GM12878 (cell line): ENCODE data around the gene RAB36. TPM values are rescaled to one million over a fixed set of nuclear protein-coding genes. Genes with fewer than 3 reads are reported as not detected.

Source experiments
- ATAC-seq: fragments of 200-7000 bp; cut with Tn5 transposase; 3 replicates; pipeline ENCODE4 v1.9.1; 2020; ENCODE audit warnings: mild to moderate bottlenecking, moderate library complexity
- BruUV-seq: library from RNA; stranded (reverse); fragments of 400-500 nt; replicated peaks from 2 replicates; lab custom pipeline; 2021; lab: Mats Ljungman, UMichigan
- CTCF ChIA-PET: fragments of 300-600 bp; sonication (Branson Sonifier 250); formaldehyde crosslinking; extraction: SDS; loops from one replicate; lab custom pipeline; 2021; ENCODE audit warnings: inconsistent platforms; lab: Yijun Ruan, JAX
- POLR2A ChIA-PET: fragments of 350-600 bp; formaldehyde crosslinking; extraction: SDS; loops from one replicate; lab custom pipeline; 2021; ENCODE audit warnings: inconsistent platforms; lab: Charles Lee
- RAD21 ChIA-PET: fragments of 300-600 bp; sonication (Branson Sonifier 250); formaldehyde crosslinking; loops from one replicate; lab custom pipeline; 2023; ENCODE audit warnings: antibody characterized with exemption; ENCODE audit not compliant: unreplicated experiment; lab: Charles Lee
- SMC1A ChIA-PET: fragments of 300-600 bp; sonication (Branson Sonifier 250); formaldehyde crosslinking; loops from one replicate; lab custom pipeline; 2023; ENCODE audit not compliant: unreplicated experiment, uncharacterized antibody; lab: Charles Lee
- DNase-seq: peaks from one replicate; pipeline ENCODE4 v3.0.0-alpha.2; 2011; ENCODE audit warnings: low read depth, low spot score
- FAIRE-seq: peaks from 3 replicates; lab custom pipeline; 2011; peaks lifted over from hg19 to GRCh38; lab: Jason Lieb, UNC
- H2AFZ ChIP-seq: 2 replicates; pipeline ENCODE4 v1.6.0; 2011; ENCODE audit warnings: low read depth, low read length, control low read depth; ENCODE audit not compliant: control insufficient read depth
- H3K27ac ChIP-seq: 2 replicates; pipeline ENCODE4 v1.5.1; 2011; ENCODE audit warnings: control low read depth; ENCODE audit not compliant: control insufficient read depth, insufficient read depth
- H3K27me3 ChIP-seq, 2 experiments: replicated peaks in 1 of 2; 2 replicates each; pipeline versions ENCODE4 v1.6.0 to v1.6.1; 2011; ENCODE audit warnings: low read length in 1 of 2; ENCODE audit not compliant: control insufficient read depth in 2 of 2, insufficient read depth in 2 of 2
- H3K36me3 ChIP-seq, 2 experiments: 2 replicates each; pipeline ENCODE4 v1.5.1; 2011; ENCODE audit warnings: low read length in 1 of 2; ENCODE audit not compliant: control insufficient read depth in 2 of 2, insufficient read depth in 2 of 2
- H3K4me1 ChIP-seq: 2 replicates; pipeline ENCODE4 v1.6.1; 2011; ENCODE audit warnings: mild to moderate bottlenecking, low read length, moderate library complexity, mixed read lengths; ENCODE audit not compliant: control insufficient read depth, insufficient read depth
- H3K4me2 ChIP-seq: 2 replicates; pipeline ENCODE4 v1.6.0; 2011; ENCODE audit warnings: control low read depth; ENCODE audit not compliant: control insufficient read depth, insufficient read depth
- H3K4me3 ChIP-seq: fragments of 200-600 bp; sonication (generic); 2 replicates; pipeline ENCODE4 v1.5.1; 2016
- H3K79me2 ChIP-seq: 2 replicates; pipeline ENCODE4 v1.6.0; 2011; ENCODE audit warnings: low read length; ENCODE audit not compliant: control insufficient read depth, insufficient read depth
- H3K9ac ChIP-seq: 2 replicates; pipeline ENCODE4 v1.8.0; 2011; ENCODE audit warnings: low read length, control low read depth, mixed read lengths; ENCODE audit not compliant: control insufficient read depth, insufficient read depth
- H3K9me3 ChIP-seq: replicated peaks from 3 replicates; pipeline ENCODE4 v1.5.1; 2011; ENCODE audit warnings: mild to moderate bottlenecking, low read length; ENCODE audit not compliant: control insufficient read depth, insufficient read depth
- H4K20me1 ChIP-seq: 2 replicates; pipeline ENCODE4 v1.6.0; 2011; ENCODE audit not compliant: control insufficient read depth, insufficient read depth
- ASH2L ChIP-seq: fragments of 300-600, 200-600 bp; sonication (generic); IDR thresholded peaks from 2 replicates; pipeline ENCODE4 v1.6.1; 2017; ENCODE audit warnings: low read depth, mild to moderate bottlenecking, borderline replicate concordance
- HCFC1 ChIP-seq: fragments of 150-350 bp; IDR thresholded peaks from 2 replicates; pipeline ENCODE4 v1.6.1; 2014; ENCODE audit warnings: low read length
- ZNF217 ChIP-seq: fragments of 450-650 bp; IDR thresholded peaks from 2 replicates; pipeline ENCODE4 v1.6.1; 2017; ENCODE audit warnings: antibody characterized with exemption, mild to moderate bottlenecking
- WGBS: methylation state at CpG from one replicate; pipeline ENCODE4 v1.1.6; 2016; ENCODE audit warnings: low lambda C conversion rate; ENCODE audit not compliant: insufficient replicate concordance, insufficient coverage; ENCODE audit errors: missing lambda C conversion rate; 5-methylcytosine and 5-hydroxymethylcytosine counted together
- in situ Hi-C: fragments of 300-500 bp; cut with MboI; formaldehyde crosslinking; loops from 9 replicates; pipeline ENCODE4 v1.14.3; 2018; ENCODE audit warnings: mixed read lengths
- intact Hi-C: fragments of 100-400 bp; cut with micrococcal nuclease; formaldehyde crosslinking; loops from one replicate; pipeline ENCODE4 v1.14.2; 2022; ENCODE audit not compliant: unreplicated experiment
- polyA plus RNA-seq, 11 experiments: library from polyadenylated mRNA; depleted of rRNA in 4 of 11; unstranded in 6 of 11; stranded (reverse) in 5 of 11; fragments of >200 nt; fragmentation: Nextera tagmentation in 4 of 11; fragmentation: Illumina TruSeq in 1 of 11; extraction: Ambion mirVana in 4 of 11; extraction: Trizol in 1 of 11; gene quantifications; 1 replicate in 1 of 11; 2 replicates in 10 of 11; pipeline versions ENCODE4 v1.2.1 to v1.2.3, GENCODE V29; 2011 to 2016; ENCODE audit warnings: inconsistent platforms in 2 of 11, missing spikeins in 2 of 11, low read depth in 1 of 11
- total RNA-seq, 4 experiments: library from RNA; depleted of rRNA in 3 of 4; stranded (reverse); fragments of >200 nt in 3 of 4; fragmentation: Illumina TruSeq in 1 of 4; extraction: Trizol in 1 of 4; gene quantifications; 2 replicates each; pipeline versions ENCODE4 v1.2.1 to v1.2.3, GENCODE V29; 2013 to 2021
- TF ChIP-seq, protein P1 (sequence below): fragments of 150-350 bp; IDR thresholded peaks from 2 replicates; pipeline ENCODE4 v1.6.1; 2016; ENCODE audit warnings: low read depth, low read length
- TF ChIP-seq, protein P2 (sequence below): IDR thresholded peaks from 2 replicates; pipeline ENCODE4 v1.6.1; 2012; ENCODE audit warnings: improper control_type of control experiment, low read depth, low read length; ENCODE audit not compliant: insufficient replicate concordance

The RAB36 gene
- total and polyA plus RNA-seq, 10 of the 15 experiments (the other 5 are each of a cell fraction or from before 2014, with no cell fraction given): 0.31 to 2.7 (median 1.1) TPM

DNA sequence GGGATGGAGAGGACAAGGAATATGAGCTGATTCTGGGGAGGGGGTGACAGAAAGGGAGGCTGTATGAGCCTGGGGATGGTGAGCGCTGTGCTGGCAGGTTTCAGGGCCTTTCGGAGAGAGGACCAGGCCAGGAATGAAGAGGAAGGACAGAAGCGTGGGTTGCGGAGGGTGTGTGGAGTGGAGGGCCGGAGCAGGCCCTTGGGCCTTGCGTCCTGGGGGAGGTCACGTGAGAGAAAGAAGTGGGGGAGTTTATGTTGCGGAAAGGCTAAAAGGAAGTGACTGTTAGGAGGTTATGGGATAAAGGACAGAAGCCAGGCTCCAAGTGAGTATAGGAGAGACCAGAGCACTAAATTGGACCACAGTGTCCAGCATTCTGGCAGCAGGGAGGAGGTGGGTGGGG is 52.6 kb downstream of the RAB36 start (continued):
- TF ChIP-seq, protein P1, sequence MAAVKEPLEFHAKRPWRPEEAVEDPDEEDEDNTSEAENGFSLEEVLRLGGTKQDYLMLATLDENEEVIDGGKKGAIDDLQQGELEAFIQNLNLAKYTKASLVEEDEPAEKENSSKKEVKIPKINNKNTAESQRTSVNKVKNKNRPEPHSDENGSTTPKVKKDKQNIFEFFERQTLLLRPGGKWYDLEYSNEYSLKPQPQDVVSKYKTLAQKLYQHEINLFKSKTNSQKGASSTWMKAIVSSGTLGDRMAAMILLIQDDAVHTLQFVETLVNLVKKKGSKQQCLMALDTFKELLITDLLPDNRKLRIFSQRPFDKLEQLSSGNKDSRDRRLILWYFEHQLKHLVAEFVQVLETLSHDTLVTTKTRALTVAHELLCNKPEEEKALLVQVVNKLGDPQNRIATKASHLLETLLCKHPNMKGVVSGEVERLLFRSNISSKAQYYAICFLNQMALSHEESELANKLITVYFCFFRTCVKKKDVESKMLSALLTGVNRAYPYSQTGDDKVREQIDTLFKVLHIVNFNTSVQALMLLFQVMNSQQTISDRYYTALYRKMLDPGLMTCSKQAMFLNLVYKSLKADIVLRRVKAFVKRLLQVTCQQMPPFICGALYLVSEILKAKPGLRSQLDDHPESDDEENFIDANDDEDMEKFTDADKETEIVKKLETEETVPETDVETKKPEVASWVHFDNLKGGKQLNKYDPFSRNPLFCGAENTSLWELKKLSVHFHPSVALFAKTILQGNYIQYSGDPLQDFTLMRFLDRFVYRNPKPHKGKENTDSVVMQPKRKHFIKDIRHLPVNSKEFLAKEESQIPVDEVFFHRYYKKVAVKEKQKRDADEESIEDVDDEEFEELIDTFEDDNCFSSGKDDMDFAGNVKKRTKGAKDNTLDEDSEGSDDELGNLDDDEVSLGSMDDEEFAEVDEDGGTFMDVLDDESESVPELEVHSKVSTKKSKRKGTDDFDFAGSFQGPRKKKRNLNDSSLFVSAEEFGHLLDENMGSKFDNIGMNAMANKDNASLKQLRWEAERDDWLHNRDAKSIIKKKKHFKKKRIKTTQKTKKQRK: no peak
- no peak for TF ChIP-seq ASH2L
- TF ChIP-seq HCFC1: no peak
- TF ChIP-seq ZNF217: no peak
- TF ChIP-seq, all 136 proteins: peak for 0

DNA sequence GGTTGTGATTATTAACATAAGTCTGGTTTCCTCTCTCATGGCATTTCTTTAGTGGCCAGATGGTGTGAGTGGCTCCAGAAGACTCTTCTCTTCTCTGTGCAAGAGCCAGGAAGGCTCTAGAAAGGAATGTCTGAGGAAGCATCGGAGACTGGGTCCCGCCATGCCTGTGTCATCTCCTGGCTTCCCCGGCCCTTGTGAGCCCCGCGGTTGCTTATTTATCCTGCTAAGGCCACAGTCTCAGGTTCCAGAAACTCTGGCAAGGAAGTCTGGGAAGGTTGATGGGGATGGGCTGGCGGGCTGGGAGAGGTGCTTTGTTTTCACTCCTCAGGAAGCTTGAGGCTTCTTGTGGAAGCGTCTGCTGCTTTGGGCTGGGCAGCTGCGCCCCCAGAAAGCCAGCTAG is 53.9 kb downstream of the RAB36 start:
- in situ Hi-C loops: no loop called here
- H2AFZ ChIP-seq: no peak overlapping the region
- no peak overlapping the region for H3K27ac ChIP-seq
- ChIA-PET RAD21 (no interaction called here), SMC1A (no interaction called here), POLR2A (no interaction called here), CTCF (no interaction called here)
- 65% methylated on average over 8 of the region's 8 CpGs for WGBS
- DNase-seq: no peak
- ATAC-seq: no peak
- peaks cover 5% of the 10 kb centered on the region for H3K79me2 ChIP-seq
- no peaks in the 10 kb centered on the region for H3K27me3 ChIP-seq
- H3K36me3 ChIP-seq: peaks cover 3 to 15% of the 10 kb centered on the region in 2 experiments; a peak in 3 of 4 replicates
- BruUV-seq: no TSS peak
- H3K9ac ChIP-seq: no peak overlapping the region
- peaks cover 3% of the 10 kb centered on the region; the same call in 1 of the 2 replicates for H4K20me1 ChIP-seq
- H3K4me1 ChIP-seq: no peaks in the 10 kb centered on the region
- TF ChIP-seq, protein P2, sequence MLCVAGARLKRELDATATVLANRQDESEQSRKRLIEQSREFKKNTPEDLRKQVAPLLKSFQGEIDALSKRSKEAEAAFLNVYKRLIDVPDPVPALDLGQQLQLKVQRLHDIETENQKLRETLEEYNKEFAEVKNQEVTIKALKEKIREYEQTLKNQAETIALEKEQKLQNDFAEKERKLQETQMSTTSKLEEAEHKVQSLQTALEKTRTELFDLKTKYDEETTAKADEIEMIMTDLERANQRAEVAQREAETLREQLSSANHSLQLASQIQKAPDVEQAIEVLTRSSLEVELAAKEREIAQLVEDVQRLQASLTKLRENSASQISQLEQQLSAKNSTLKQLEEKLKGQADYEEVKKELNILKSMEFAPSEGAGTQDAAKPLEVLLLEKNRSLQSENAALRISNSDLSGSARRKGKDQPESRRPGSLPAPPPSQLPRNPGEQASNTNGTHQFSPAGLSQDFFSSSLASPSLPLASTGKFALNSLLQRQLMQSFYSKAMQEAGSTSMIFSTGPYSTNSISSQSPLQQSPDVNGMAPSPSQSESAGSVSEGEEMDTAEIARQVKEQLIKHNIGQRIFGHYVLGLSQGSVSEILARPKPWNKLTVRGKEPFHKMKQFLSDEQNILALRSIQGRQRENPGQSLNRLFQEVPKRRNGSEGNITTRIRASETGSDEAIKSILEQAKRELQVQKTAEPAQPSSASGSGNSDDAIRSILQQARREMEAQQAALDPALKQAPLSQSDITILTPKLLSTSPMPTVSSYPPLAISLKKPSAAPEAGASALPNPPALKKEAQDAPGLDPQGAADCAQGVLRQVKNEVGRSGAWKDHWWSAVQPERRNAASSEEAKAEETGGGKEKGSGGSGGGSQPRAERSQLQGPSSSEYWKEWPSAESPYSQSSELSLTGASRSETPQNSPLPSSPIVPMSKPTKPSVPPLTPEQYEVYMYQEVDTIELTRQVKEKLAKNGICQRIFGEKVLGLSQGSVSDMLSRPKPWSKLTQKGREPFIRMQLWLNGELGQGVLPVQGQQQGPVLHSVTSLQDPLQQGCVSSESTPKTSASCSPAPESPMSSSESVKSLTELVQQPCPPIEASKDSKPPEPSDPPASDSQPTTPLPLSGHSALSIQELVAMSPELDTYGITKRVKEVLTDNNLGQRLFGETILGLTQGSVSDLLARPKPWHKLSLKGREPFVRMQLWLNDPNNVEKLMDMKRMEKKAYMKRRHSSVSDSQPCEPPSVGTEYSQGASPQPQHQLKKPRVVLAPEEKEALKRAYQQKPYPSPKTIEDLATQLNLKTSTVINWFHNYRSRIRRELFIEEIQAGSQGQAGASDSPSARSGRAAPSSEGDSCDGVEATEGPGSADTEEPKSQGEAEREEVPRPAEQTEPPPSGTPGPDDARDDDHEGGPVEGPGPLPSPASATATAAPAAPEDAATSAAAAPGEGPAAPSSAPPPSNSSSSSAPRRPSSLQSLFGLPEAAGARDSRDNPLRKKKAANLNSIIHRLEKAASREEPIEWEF: no peak
- H3K4me3 ChIP-seq: no peak overlapping the region
- no peak for FAIRE-seq
- H3K4me2 ChIP-seq: no peak overlapping the region
- H3K9me3 ChIP-seq: no peaks in the 10 kb centered on the region
- intact Hi-C loops: no loop called here
